Activated naive CD8-positive, alpha-beta T cell treated with anti-CD3 and anti-CD28 coated beads for 36 hours (primary cell): ENCODE data around the gene C11orf21. TPM values are rescaled to one million over a fixed set of nuclear protein-coding genes. Genes with fewer than 3 reads are reported as not detected.

Experiments
- DNase-seq: peaks from one replicate; pipeline ENCODE4 v3.0.0; 2021
- H3K27ac Mint-ChIP-seq: one replicate; pipeline ENCODE4 v1.8.0; 2022; ENCODE audit warnings: mild to moderate bottlenecking, moderate library complexity, mixed read lengths
- H3K27me3 Mint-ChIP-seq: one replicate; pipeline ENCODE4 v1.8.0; 2022; ENCODE audit warnings: mild to moderate bottlenecking, mixed read lengths
- H3K36me3 Mint-ChIP-seq: one replicate; pipeline ENCODE4 v1.8.0; 2021; ENCODE audit warnings: mild to moderate bottlenecking, mixed read lengths
- H3K4me1 Mint-ChIP-seq: one replicate; pipeline ENCODE4 v1.8.0; 2021; ENCODE audit warnings: mixed read lengths
- H3K4me3 Mint-ChIP-seq: one replicate; pipeline ENCODE4 v1.8.0; 2022; ENCODE audit warnings: mild to moderate bottlenecking, moderate library complexity, mixed read lengths
- H3K9me3 Mint-ChIP-seq: one replicate; pipeline ENCODE4 v1.8.0; 2022; ENCODE audit warnings: mixed read lengths
- total RNA-seq, 2 experiments: library from RNA; stranded (reverse); gene quantifications; one replicate each; pipeline ENCODE4 v1.2.3, GENCODE V29; 2021

The C11orf21 gene
- total RNA-seq, 2 experiments from 2014 or later: 2.5 to 2.6 TPM

GRCh38 chr11:2267851-2268728 is 33.6 kb downstream of the C11orf21 start:
- DNase-seq: no peak
- H3K27ac Mint-ChIP-seq: no peak overlapping the region
- H3K9me3 Mint-ChIP-seq: no peaks in the 10 kb centered on the region
- peaks cover 28% of the 10 kb centered on the region for H3K27me3 Mint-ChIP-seq
- H3K4me3 Mint-ChIP-seq: peak overlapping the region; percentile 40
- no peaks in the 10 kb centered on the region for H3K36me3 Mint-ChIP-seq
- H3K4me1 Mint-ChIP-seq: peaks cover 24% of the 10 kb centered on the region

DNA sequence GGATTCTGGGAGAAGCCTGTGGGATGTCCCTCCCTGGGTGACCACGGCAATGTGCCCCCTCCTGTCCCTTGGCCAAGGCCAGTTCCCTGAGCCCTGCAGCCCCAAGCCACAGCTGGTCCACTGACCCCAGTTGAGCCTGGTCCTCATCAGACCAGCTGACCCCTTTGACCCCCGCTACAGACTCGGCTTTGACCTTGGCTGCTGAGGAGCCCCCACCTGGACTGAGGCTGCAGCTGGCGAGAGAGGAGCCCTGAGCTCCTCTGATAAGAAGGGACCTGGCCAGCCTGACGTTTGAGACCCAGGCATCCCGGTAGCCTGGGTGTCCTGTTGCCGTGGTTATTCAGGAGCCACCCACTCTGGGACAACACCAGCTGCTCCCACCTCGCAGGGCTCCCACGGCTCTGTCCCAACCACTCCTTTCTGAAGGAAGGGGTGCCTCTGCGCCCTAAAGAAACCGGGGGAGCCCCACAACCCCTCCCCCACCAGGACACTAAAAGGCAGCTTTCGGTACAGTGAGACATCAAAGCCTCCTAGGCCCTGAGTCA is 34.3 kb downstream of the C11orf21 start:
- Mint-ChIP-seq H3K4me1 (peaks cover 24% of the 10 kb centered on the region), H3K27me3 (peaks cover 25% of the 10 kb centered on the region), H3K4me3 (no peak overlapping the region), H3K36me3 (no peaks in the 10 kb centered on the region), H3K9me3 (no peaks in the 10 kb centered on the region), H3K27ac (no peak overlapping the region)
- DNase-seq: no peak

DNA sequence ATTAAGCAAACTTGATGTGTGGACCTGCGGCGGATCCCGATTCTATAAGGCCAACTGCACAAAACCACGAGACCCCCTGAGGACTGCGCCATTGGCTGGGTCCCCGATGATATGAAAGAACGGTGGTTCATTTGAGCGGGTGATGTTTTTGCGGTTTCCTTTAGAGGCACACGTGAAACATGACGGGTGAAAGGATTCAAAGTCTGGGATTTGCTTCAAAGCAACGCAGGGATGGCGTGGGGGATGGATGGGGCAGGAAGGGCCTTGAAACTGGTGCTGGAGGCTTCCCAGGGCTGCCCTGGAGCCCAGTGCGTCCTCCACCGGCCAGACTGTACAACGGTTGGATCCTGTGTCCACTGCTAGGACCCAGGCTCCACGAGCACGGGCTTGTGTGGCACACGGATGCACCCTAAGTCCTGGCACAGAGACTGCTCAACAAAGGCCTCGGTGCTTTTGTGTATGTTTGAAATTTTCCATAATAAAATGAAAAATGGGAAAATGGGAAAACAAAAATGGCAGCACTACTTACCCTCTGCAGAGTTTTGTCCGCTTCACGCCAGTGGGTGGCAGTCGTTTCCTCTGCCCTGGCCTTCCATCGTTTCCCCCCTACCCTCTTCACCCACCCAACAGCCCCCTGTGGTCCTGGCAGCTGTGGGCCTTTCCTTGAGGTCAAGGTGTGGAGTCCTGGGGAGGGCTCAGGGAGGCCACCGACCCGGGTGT is 35.0 kb downstream of the C11orf21 start:
- Mint-ChIP-seq H3K36me3 (no peaks in the 10 kb centered on the region), H3K4me3 (no peak overlapping the region)
- no peak for DNase-seq

GRCh38 chr11:2265854-2266585 is 35.7 kb downstream of the C11orf21 start:
- no peaks in the 10 kb centered on the region for H3K36me3 Mint-ChIP-seq
- peaks cover 24% of the 10 kb centered on the region for H3K4me1 Mint-ChIP-seq
- H3K27me3 Mint-ChIP-seq: peaks cover 14% of the 10 kb centered on the region
- DNase-seq: no peak
- H3K9me3 Mint-ChIP-seq: no peaks in the 10 kb centered on the region
- H3K27ac Mint-ChIP-seq: peak overlapping the region; percentile 72
- peak overlapping the region; percentile 40 for H3K4me3 Mint-ChIP-seq

More for the DNA sequence above, 35.0 kb downstream of the C11orf21 start:
- H3K27ac Mint-ChIP-seq: no peak overlapping the region
- H3K4me1 Mint-ChIP-seq: peaks cover 24% of the 10 kb centered on the region
- H3K27me3 Mint-ChIP-seq: peaks cover 20% of the 10 kb centered on the region
- H3K9me3 Mint-ChIP-seq: no peaks in the 10 kb centered on the region

GRCh38 chr11:2265396-2265795 is 36.3 kb downstream of the C11orf21 start:
- H3K27ac Mint-ChIP-seq: peak overlapping the region; percentile 72
- H3K4me1 Mint-ChIP-seq: peaks cover 22% of the 10 kb centered on the region
- H3K36me3 Mint-ChIP-seq: no peaks in the 10 kb centered on the region
- peak overlapping the region; percentile 40 for H3K4me3 Mint-ChIP-seq
- H3K9me3 Mint-ChIP-seq: no peaks in the 10 kb centered on the region
- peak; percentile 42 for DNase-seq
- peaks cover 10% of the 10 kb centered on the region for H3K27me3 Mint-ChIP-seq

- Mint-ChIP-seq H3K27me3 (peaks cover 9% of the 10 kb centered on the region), H3K4me1 (peaks cover 22% of the 10 kb centered on the region), H3K9me3 (no peaks in the 10 kb centered on the region), H3K4me3 (no peak overlapping the region), H3K36me3 (no peaks in the 10 kb centered on the region), H3K27ac (no peak overlapping the region)
- no peak for DNase-seq
Measured at GRCh38 chr11:2264366-2265053, 37.2 kb downstream of the C11orf21 start.

DNA sequence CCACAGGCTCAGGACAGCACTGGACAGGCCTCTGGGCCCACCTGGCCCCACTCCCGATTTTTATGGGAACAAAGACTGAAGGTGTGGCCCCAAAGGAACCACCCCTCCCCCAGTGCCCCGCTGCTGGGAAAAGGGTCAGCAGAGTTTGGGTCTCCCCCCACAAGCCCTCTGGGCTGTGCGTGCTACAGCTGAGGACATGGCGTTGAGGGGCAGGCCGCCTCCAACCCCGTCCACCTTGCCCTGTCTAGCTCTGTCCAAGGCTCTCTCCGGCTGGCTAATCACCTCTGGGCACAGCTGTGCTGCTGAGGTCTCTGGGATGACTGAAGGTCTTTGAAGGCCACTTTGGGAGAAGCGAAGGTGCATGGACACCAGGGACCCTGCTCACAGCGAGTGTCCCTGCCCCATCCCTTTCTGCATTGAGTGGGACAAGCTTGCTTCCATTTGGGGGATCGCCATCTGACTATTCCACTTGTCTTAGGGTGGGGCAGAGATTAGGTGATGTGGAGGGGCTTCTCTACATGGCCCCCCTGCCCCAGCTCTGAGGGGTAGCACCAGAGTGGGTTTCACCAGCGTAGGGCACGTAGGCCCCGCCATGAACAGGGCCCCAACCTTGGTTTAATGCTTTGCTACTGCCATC is 37.9 kb downstream of the C11orf21 start:
- Mint-ChIP-seq H3K27ac (no peak overlapping the region), H3K36me3 (no peaks in the 10 kb centered on the region), H3K4me3 (no peak overlapping the region), H3K9me3 (no peaks in the 10 kb centered on the region), H3K4me1 (peaks cover 22% of the 10 kb centered on the region), H3K27me3 (peaks cover 9% of the 10 kb centered on the region)
- no peak for DNase-seq

DNA sequence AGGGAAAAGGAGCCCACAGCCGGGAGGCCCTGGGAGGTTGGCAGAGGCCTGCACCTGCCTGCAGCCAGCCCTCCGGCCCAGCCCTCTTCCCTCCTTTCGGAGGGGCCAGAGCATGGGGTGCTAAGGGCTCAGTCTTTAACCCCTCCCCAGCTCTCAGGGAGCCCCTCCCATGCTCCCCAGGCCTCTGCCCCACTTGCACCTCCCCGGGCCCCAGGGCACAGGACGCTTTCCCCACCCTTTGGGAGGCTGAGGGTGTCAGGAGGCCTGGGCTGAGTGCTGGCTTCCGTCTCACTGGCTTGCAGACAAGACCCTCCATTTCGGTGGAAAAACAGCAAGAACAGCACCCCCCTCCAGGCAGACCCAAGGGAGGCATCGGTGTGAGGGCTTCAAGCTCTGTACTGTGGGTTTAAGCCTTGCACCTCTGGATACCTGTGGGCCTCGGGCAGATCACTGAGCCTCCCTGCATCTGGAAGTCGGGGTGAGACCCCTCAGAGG is 38.6 kb downstream of the C11orf21 start:
- DNase-seq: no peak
- Mint-ChIP-seq H3K27me3 (peaks cover 2% of the 10 kb centered on the region), H3K36me3 (no peaks in the 10 kb centered on the region), H3K27ac (no peak overlapping the region), H3K9me3 (no peaks in the 10 kb centered on the region), H3K4me1 (peaks cover 18% of the 10 kb centered on the region), H3K4me3 (no peak overlapping the region)

DNA sequence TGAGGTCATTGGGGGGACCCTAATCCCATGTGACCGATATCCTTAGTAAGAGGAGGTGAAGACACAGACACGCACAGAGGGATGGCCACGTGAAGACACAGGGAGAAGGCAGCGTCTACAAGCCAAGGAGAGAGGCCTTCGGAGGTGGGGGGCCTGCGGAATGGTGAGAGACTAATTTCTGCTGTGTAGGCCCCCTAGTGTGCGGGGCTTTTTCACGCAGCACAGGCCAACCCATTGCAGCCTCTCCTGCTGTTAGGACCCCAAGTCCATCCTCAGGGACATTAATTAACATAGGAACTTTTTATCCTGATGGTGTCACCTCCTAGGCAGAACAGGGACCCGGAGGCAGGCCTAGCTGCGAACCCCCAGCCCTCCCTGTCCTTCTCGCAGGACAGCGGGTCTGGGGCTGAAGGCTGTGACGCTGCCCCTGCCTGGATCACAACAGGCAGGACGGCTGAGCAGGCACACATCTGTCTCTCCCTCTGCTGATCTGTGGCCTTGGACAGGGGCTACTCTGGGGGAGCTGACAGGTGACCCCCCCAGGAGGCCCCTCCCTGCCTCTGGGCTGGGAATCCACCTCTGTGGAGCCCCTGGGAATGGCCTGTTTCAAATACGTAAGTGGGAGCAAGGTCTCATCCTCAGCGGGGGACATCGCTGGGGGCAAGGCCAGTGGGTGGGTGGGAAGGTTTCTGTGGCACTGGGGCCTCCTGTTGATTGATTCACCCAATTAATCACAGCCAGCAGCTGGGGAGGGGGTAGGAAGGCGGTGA is 39.2 kb downstream of the C11orf21 start:
- H3K27me3 Mint-ChIP-seq: no peaks in the 10 kb centered on the region

DNA sequence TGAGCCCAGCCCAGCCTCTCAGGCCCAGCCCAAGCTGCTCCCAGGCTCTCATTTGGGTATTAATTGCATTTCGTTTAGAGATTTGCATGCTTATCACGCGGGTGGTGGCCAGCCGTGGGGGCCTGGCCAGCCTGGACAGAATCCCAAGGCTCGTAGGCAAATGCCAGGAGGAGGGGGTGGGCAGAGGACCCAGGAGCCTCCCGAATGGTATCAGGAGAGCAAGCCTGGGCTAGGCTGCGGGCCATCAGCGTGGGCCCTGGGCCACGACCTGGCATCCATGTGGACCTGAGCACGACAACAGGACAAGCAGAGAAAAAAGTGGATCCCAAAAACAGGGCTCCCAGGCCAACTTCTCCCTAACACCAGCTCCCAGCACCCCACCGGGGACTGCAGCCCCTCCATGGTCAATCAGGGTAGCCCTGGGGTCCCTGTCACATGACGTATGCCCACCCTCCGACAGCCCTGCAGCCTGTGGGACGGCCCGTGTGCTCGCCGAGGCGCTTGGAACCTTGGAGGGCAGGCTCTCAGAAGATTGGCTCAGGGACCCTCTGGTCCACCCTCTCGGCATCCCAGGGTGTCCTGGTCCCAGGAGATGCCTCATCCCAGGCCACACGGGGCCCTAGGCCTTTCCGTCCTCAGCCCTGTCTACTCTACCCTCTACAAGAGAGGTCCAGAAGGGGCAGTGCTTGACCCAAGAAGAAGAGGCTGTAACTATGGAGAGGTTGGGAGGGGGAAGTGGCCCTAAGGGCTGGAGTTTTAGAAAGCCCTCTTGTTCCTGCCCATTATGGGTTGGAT is 40.1 kb downstream of the C11orf21 start:
- Mint-ChIP-seq H3K4me1 (peaks cover 15% of the 10 kb centered on the region), H3K4me3 (no peak overlapping the region), H3K9me3 (no peaks in the 10 kb centered on the region), H3K27ac (no peak overlapping the region), H3K27me3 (no peaks in the 10 kb centered on the region), H3K36me3 (no peaks in the 10 kb centered on the region)
- DNase-seq: no peak

More for the DNA sequence above, 39.2 kb downstream of the C11orf21 start:
- Mint-ChIP-seq H3K9me3 (no peaks in the 10 kb centered on the region), H3K4me3 (no peak overlapping the region), H3K36me3 (no peaks in the 10 kb centered on the region), H3K27ac (no peak overlapping the region), H3K4me1 (peaks cover 16% of the 10 kb centered on the region)
- no peak for DNase-seq

DNA sequence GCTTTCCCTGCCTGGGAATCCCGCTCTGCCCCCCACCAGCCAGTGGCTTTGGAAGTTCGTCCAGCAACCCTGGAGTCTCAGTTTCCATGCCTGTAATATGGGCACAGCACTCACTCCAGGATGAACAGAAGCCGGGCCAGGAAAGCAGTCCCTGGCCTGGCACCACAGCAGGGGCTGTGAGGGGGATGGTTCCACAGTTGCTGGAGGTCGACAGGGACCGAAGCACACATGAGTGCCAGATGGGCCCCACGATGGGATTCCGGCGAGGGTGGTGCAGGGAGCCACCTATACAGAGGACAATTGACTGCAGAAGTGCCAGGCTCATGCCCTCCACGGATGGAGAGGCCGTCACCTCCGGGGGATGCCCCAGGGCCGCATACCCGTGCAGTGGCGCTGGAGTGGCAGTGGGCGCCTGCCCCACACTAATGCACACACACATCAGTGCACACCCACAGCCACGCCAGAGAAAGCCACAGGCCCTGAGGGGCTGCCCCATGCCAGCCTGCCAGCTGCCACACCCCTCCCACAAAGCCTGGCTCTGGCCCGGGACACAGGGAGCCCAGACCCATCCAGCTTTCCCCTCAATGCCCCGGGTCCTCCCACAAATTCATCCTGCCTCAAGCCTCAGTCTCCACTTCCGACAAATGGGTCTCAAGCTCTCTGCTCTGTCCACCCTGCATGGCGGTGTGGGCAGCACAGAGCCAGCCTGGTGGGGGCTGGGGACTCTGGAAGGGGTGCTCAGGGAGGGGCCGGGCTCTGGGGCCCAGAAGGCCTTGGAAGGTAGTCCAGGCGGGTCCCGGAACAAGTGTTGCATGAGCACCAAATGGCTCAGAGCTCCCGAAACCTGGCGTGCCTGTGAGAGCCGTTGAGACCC is 41.0 kb downstream of the C11orf21 start:
- no peak for DNase-seq

GRCh38 chr11:2259897-2260451 is 41.7 kb downstream of the C11orf21 start:
- Mint-ChIP-seq H3K36me3 (no peaks in the 10 kb centered on the region), H3K9me3 (no peaks in the 10 kb centered on the region), H3K27ac (no peak overlapping the region), H3K4me1 (no peaks in the 10 kb centered on the region), H3K27me3 (no peaks in the 10 kb centered on the region), H3K4me3 (no peak overlapping the region)
- DNase-seq: no peak

More for the DNA sequence above, 41.0 kb downstream of the C11orf21 start:
- H3K4me1 Mint-ChIP-seq: peaks cover 6% of the 10 kb centered on the region
- H3K36me3 Mint-ChIP-seq: no peaks in the 10 kb centered on the region
- H3K27ac Mint-ChIP-seq: no peak overlapping the region
- no peaks in the 10 kb centered on the region for H3K9me3 Mint-ChIP-seq
- no peaks in the 10 kb centered on the region for H3K27me3 Mint-ChIP-seq
- no peak overlapping the region for H3K4me3 Mint-ChIP-seq
